ENCODE data around the gene PPCS. TPM values are rescaled to one million over a fixed set of nuclear protein-coding genes. Genes with fewer than 3 reads are reported as not detected.

PPCS gene
- total RNA-seq, 1 experiment from 2014 or later: 53.2 TPM

- no peak for TF ChIP-seq ATF3 (IDR thresholded peaks at IDR 0.05)
- TF ChIP-seq CBX3 (IDR thresholded peaks at IDR 0.05; ENCODE audit: low read depth): no peak
- no peak for TF ChIP-seq CEBPB (IDR thresholded peaks at IDR 0.05; ENCODE audit: low read depth)
- no peak for TF ChIP-seq REST (IDR thresholded peaks at IDR 0.05; ENCODE audit: low read depth)
- TF ChIP-seq POLR2AphosphoS5 (IDR thresholded peaks at IDR 0.05; ENCODE audit: low read depth, low read length): no peak
- no peak for TF ChIP-seq EZH2phosphoT487 (IDR thresholded peaks at IDR 0.05; ENCODE audit: borderline replicate concordance)
- TF ChIP-seq SP1 (IDR thresholded peaks at IDR 0.05; ENCODE audit: low read depth): no peak
- TF ChIP-seq EGR1 (IDR thresholded peaks at IDR 0.05; ENCODE audit: low read depth): no peak
- TF ChIP-seq ELF1 (IDR thresholded peaks at IDR 0.05; ENCODE audit: borderline replicate concordance, low read depth): no peak
- TF ChIP-seq ZNF274 (IDR thresholded peaks at IDR 0.05; ENCODE audit: low read depth, low read length): no peak
- ChIA-PET CTCF (no interaction called here), POLR2A (no interaction called here), RAD21 (ENCODE audit: low non-redundant PET in 1 of 2, low total read pairs in 2 of 2, uncharacterized antibody in 2 of 2, unreplicated experiment in 2 of 2) (no interaction called here)
- ATAC-seq (no peak), DNase-seq (ENCODE audit: low read depth, low spot score) (no peak)
- intact Hi-C loops (cut with micrococcal nuclease): no loop called here
- Histone ChIP-seq H3K27me3 (ENCODE audit: insufficient read depth, low read length) (no peaks in the 10 kb centered on the region), H3K4me3 (replicated peaks in 1 of 2; ENCODE audit: low read depth in 1 of 2, low read length in 2 of 2) (no peak overlapping the region), H4K20me1 (ENCODE audit: insufficient read depth) (no peaks in the 10 kb centered on the region), H3K36me3 (ENCODE audit: control insufficient read depth in 1 of 2, insufficient read depth in 2 of 2, low read length in 2 of 2) (no peaks in the 10 kb centered on the region), H2AFZ (ENCODE audit: low read depth, low read length, poor library complexity, severe bottlenecking) (no peak overlapping the region), H3K79me2 (ENCODE audit: insufficient read depth, low read length) (no peaks in the 10 kb centered on the region), H3K9me2 (ENCODE audit: insufficient read depth) (no peaks in the 10 kb centered on the region), H3K9me3 (ENCODE audit: control insufficient read depth in 1 of 2, insufficient read depth in 1 of 2, low read depth in 1 of 2, low read length in 2 of 2) (no peaks in the 10 kb centered on the region), H3K4me1 (ENCODE audit: control insufficient read depth in 1 of 2, insufficient read depth in 2 of 2, low read length in 2 of 2) (no peaks in the 10 kb centered on the region), H3K4me2 (ENCODE audit: low read length) (no peak overlapping the region), H3K27ac (ENCODE audit: low read depth, low read length) (no peak overlapping the region), H3K9ac (ENCODE audit: low read length) (no peak overlapping the region)
- no TSS peak for BruUV-seq (replicated peaks)
Observed at GRCh38 chr1:42418516-42418915, 37.8 kb upstream of the PPCS start.

All from HCT116 (cell line).